GM18517 (cell line): ENCODE data around the gene TMEM63B.
"Not testable (repeated sequence)": the region's sequence is repeated elsewhere in the genome, so short reads cannot be mapped to it uniquely, and the experiment has no call there.

Source experiments
- ATAC-seq: cut with Tn5 transposase; IDR thresholded peaks from one replicate; pipeline ENCODE4 v1.9.1; 2021; ENCODE audit warnings: mild to moderate bottlenecking, moderate library complexity; ENCODE audit not compliant: unreplicated experiment

Gene TMEM63B

DNA sequence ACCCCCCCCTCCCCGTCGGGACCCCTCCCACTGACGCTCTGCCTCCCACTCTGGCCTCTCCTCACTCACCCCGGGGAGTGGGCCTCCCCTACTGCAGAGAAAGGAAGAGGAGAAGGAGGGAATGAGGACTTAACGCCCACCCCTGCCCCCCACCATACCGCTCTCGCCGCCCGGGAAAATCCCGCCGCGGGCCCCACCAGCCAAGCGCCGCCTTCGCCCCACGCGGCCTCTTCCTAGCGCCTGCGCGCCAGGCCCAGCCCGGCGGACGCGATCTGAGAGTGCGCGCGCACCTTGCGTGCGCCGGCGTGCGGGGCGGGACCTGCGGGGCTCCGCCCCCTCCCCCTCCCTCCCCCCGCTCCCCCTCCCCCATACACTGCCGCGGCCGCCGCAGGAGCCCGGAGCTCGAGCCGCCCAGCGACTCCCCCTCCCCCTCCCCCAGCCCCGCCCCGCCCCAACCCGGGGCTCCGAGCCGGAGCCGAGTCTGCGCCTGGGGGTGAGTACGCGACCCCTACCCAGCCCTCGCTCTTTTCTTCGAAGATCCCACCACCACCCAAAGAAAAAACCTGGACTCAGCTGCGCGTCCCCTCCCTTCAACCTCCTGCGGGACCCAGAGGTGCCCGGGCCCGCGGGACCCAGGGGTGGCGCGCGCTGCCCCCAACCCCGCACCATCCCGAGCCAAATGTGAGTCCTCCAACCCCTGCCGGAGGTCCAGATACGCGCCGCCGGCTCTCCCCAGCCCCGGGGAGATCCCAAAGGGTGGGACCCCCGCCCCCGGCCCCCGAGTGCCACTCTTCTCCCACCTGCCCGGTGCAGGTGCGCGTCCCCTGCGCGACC lies at the start of gene TMEM63B, which contains the start of gene MRPL14:
Gene TMEM63B, plus strand, starts transcription at position 369 of the 834 bp plus-strand sequence. CDS start 7,031 bp downstream, outside the sequence.
Gene MRPL14, minus strand, starts transcription at position 267 of the 834 bp plus-strand sequence. CDS start 10,841 bp downstream, outside the sequence.
- ATAC-seq = peak; percentile 56

DNA sequence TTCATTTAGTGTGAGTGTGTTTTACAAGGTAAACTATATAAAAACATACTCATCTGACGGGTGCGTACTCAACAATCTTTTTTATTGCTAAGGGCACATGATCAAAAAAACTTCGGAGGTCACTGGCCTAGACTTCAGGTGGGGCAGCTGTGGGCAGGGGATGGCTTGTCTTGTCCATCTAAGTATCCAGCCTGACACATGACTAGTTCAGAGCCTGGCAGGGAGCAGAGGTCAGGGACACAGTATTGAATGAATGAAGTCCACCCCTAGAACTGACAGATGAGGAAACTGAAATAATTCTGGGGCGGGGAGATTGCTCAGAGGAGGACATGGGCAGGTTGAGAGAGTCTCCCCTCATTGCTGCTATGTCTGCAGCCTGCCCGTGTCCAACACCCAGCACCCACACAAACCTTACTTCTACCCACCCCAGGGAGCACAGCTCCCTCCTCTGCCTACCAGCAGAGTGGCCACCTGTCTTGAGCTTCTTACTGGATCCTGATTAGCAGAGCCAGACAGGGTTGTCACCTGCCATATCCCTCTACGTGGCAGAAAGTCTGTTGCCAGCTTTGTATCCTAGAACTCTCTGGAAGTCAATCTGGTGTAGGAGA lies 49.0 kb upstream of the TMEM63B start:
- no peak for ATAC-seq

DNA sequence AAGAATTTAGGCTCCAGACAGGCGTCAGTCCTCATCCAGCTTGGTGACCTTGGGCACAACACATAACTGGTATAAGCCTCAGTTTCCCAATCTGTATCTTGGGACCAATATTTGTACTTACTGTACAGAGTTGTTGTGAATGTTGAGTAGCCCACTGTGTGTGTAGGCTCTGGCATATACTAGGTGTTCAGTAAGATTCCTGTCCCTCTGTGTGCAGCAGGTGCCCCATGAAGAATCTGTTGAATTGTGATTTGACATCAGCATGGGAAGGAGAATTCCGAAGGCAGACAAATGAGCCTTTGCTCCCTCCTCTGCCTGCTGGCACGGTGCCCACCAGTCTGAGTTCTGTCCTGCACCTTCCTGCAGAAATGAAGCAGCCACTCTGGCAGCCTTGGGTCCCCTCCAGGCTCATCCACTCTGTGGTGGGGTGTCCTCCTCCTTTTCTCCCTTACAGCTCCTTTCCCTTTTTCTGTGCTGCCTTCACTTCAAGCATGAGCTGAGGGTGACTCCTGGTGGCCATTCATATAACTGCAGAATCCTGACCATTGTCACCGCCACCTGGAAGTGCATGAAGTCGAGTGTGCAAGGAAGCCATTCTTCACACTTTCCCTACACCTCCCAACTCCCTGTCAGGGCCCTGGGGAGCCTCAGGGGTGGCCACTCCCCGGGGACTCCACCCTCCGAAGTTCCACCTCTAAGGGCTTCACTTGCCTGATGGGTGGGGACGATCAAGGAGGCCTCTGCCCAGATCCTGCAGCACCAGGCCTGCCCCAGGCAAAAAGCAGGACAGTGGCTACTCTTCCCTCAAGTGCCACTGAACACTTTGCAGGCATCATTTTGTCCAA lies 48.3 kb upstream of the TMEM63B start:
- no peak for ATAC-seq

DNA sequence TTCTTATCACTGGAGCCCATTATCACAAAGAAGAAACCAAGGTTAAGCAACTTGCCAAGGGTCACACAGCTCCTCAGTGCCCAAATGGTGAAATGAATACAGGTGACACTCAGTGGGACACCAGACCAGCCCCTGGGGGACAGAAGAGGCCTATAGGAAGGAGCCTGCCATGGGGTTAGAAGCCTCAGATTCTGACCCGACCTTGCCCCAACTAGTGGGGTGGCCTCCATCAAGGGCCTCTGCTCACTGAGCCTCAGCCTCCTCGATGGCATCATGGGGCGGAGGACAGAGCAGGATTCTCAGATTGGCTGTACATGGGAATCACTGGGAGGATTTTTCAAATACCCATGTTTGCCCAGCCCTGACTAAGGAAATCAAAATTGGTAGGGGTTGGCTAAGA lies 47.7 kb upstream of the TMEM63B start:
- ATAC-seq = no peak

DNA sequence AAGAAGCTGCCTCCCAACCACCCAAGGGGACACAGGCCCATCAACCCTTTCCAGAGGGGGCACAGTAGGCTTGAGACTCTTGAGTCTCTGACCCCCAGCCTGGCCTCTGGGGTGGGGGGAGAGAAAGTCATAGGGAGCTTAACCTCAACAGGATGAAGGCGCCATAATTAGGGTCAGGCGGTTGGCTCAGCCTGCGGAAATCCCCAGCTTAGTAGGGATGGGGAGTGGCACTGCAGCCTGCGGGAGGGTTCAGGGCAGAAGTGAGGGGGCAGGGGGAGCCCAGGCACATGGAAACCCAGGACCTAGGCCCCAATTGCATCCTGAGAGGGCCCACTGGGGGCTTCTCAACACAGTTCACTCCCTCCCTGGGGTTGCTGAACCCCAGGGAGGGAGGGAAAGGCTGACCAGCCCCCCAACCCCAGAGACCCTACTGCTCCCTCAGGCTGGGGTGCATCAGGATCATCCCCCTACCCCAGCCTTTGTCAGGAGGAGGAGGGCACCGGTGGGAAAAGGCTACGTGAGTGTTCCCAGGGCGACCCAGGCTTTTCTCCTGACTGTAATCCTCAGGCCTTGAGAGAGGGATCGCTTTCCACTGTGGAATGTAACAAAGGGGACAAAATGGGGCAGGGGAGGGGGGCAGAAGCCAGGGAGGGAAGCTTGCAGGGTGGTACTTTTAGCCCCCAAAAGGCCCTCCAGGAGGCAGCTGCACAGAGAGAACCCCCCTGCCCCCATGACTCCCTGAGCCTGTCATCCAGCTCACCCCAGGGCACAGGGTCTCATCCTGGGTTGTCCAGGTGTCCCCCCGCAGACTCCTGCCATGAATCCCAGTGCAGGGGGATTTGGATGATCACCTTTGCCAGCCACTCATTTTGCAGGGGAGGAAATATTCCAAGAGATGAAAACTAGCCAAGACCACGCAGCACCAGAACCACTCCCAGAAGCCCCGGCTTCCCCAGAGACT lies 46.5 kb upstream of the TMEM63B start:
- ATAC-seq = no peak

DNA sequence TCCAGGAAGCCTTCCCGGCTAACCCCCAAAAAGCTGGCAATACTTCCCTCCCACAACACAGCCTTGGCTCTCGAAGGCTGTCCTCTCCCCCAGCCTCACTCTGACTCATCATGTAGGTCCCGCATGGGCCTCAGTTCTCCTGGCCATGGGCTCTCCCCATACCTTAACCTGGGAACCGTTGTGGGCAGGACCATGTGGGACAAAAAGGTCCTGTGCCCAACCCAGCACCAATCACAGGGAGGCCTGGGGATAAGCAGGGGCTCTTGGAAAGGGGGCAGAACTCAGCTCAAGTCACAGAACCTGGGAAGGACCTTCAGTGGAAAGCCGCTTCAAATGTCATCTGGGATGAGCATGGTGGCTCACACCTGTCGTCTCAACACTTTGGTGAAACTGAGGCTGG lies 45.6 kb upstream of the TMEM63B start:
- no peak for ATAC-seq

DNA sequence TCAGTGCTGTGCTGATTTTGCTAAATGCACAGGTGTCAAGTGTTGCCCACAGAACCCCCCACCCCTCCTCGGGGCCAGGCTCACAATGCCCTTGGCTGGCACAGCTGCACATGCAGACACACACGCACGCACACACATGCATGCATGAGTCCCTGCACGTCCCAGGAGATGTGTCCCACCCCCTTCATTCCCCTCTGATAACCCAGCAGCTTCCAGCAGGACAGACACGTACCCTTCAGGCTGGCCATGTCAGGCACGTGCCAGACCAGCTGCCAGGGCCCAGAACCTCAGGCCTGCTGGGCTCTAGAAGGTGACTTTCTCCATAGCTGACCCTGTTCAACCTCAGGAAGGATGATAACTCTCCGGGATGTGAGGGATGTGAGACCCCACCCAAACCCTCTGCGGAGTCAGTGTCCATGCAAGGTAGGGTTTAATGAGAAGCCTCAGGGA lies 44.5 kb upstream of the TMEM63B start:
- ATAC-seq = no peak

DNA sequence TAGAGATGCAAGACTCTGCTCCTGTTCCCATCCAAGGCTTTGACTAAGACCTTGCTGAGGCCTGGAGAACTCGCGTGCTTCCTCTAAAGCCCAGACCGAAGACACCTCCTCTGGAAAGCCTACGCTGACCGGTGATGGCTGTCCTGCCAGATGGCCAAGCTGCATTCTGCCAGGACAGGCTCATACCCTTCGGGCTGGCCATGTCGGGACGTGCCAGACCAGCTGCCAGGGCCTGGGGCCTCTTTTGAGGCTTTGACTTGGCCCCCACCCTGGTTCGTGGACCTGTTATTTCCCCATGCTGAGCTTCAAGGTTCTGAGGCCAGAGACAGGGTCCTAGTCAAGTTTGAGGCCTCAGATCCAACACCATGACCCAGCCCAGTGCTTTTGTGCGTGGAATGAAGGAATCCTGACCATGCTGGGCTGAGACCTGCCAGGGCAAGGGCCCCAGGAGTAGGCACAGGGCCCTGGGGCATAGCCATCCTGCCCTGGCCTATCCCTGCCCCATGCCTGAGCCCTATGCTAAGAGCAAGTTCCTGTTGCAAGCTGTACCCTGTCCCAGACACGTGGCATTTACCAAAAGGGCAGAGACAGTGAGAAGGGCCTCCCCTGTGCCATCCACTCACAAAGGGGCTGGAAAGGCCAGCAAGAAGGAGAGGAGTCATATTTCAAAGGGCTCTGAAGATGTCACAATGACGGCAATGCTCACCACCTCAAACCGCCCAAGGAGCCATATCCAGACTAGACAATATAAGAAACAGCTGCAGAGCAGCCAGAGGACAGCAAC lies 42.9 kb upstream of the TMEM63B start:
- ATAC-seq = no peak

DNA sequence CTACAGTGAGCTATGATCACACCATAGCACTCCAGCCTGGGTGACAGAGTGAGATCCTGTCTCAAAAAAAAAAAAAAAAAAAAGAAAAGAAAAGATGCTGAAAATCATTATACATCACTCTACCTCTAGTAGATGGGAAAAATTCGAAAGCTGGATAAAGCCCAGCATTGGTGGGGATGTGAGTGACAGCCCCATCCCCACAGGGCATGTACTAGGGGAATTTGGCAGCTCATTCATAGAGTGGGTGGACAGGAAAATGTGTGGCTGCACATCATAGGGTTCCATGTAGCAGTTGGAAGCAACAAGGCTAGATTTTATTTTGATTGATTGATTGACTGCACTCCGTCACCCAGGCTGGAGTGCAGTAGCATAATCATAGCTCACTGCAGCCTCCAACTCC lies 42.1 kb upstream of the TMEM63B start:
- ATAC-seq = no peak

DNA sequence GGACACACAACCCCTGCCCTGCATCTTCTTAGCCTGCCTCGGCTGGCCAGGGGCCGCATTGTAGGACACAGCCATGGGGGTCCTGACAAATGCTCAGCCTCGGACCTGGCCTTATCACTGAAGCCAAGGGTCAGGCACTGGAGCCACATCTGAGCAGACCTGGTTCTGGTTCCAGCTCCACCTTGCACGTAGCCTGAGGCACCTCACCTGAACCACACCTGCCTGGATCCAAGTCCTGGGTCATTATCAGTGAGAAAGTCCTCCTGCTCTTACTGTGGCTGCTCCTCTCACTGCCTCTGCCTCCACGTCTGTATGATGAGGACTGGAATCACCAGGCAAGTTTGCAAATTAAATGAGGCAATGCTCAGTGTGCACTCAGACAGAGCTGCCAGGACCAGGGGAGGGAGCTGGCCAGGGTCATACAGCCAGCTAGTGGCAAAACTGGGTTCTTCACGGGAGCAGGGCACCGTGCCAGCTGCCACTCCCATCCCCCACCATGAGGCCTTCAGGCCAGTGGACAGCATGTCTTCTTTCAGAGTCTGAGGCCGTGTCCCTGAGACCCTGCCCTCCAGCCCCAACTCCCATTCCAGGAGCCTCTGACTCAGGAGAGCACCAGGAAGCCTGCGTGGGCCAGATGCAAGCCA lies 40.3 kb upstream of the TMEM63B start:
- no peak for ATAC-seq

DNA sequence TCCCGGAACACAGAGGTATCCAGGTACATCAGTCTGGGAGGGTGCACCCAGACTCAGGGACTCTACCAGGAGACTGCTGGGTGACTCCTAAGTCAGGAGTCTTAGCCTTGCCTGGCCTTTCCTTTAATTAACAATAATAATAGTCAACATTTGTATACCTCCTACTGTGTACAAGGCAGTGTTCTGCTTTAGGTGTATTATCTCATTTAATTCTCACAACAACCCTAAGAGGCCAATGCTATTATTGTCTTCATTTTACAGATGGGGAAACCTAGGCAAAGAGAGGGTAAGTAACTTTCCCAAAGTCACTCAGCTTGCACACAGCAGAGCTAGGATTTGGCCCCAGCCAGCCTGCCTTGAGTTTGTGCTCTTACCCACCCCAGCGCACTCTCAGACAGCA lies 39.7 kb upstream of the TMEM63B start:
- ATAC-seq = no peak

DNA sequence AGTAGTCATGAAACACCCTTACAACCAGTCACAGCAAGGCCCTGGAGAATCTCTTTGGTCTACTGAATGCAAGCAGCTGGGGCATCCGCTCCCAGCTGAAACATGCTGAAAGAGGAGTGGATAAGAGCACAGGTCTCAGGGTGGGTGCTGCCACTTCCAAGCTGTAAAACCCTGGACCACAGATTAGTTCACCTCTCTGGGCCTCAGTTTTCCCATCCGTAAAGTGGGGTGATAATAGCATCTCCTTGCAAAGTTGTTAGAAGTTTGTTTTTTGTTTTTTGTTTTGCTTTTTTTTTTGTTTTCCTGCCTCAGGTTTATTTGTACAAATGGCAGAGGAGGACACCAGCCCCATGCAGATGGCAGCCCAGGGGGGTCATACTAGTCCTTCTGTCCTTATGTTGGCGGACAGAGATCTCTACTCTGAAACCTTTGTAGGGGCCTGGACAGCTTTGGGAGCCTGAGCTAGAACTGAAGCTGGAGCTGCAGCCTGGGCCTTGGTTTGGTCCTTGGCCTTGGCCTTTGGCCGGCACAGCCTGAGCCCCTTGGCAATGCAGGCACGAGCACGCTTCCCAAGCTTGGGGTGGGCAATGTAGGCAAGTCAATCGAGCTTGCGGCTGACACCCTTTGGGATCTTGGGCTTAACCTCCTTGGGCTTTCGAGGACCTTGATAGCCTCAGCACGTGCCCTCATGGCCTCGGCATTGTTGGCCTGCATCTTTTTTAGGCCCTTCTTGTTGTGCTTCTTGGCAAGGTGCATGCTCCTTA lies 38.3 kb upstream of the TMEM63B start:
- no peak for ATAC-seq

DNA sequence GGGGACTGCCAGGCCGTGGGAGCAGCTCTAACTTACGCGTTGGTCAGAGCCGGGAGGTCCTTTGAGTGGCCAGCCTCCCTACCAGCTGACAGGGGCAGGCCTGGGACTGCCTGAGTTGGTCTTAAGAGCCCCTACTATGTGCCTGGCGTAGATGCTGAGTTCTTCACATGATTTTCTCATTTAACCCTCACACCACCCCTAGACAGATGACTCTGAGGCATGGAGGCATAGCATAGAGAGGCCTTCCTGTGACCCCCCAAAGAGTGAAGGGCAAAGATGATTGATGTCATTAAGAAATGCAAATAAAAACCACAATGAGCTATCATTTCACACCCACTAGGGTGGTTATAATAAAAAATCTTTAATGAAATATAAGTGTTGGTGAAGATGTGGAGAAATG lies 36.9 kb upstream of the TMEM63B start:
- no peak for ATAC-seq

DNA sequence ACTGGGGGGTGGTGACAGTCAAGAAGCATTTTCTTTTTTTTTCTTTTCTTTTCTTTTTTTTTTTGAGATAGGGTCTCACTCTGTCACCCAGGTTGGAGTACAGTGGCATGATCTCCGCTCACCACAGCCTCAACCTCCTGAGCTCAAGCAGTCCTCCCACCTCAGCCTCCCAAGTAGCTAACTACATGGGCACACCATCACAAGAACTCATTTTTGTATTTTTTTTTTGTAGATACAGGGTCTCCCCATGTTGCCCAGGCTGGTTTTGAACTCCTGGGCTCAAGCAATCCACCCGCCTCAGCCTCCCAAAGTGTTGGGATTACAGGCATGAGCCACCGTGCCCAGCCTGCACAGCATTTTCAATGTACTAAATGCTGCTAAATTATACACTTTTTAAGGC lies 36.0 kb upstream of the TMEM63B start:
- not testable (repeated sequence) for ATAC-seq

DNA sequence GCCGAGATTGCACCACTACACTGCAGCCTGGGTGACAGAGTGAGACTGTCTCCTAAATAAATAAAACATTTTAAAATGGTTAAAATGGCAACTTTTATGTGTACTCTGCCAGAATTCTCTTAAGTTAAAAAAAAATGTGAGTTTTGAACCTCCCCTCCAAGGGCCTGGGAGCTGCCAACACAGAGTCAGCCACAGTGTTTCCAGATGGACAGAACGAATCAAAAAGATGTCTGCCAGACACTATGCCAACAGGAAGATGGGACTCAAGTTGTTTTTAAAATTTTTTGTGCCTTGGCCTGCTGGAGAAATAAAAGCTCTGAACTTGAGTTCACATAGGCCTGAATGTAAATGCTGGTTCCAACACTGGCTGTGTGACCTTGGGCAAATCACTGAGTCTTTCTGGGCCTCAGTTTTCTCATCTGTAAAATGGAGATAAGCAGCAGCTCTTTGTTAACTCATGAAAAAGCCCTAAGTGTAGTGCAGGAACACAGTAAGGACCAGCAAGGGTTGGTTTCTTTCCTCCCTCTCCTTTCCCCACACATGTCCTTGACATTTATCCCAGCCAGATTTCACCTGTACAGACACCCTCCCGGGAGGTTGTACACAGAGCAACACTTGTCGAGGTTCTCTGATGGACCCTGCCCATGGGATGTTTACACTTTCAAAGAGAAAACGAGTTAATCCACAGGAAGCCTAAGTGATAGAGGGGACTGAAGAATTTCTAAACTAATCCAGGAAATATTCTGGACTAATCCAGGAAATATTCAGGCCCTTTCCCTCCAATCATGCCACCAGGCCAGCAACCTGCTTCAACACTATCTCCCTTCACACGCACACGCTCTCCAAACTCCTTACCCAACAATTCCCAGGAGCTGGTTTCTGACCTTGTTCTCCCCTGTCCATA lies 35.1 kb upstream of the TMEM63B start:
- no peak for ATAC-seq

DNA sequence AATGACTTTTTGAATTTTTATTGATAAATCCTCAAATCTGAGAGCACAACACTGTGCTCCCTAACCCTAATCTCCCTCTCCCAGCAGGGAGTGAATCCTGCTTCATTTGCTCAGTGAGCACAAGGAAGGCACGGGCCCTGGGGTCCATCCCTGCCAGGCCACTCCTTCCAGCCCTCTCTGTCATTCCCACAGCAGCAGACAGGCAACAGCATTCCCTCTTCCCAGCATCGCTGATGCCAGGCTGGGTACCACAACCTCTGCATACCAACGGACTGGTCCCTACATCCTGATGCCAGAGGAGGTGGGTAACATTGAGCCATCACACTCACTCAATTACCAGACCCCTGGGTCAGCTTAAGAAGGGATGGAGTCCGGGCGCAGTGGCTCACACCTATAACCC lies 34.3 kb upstream of the TMEM63B start:
- ATAC-seq = no peak

DNA sequence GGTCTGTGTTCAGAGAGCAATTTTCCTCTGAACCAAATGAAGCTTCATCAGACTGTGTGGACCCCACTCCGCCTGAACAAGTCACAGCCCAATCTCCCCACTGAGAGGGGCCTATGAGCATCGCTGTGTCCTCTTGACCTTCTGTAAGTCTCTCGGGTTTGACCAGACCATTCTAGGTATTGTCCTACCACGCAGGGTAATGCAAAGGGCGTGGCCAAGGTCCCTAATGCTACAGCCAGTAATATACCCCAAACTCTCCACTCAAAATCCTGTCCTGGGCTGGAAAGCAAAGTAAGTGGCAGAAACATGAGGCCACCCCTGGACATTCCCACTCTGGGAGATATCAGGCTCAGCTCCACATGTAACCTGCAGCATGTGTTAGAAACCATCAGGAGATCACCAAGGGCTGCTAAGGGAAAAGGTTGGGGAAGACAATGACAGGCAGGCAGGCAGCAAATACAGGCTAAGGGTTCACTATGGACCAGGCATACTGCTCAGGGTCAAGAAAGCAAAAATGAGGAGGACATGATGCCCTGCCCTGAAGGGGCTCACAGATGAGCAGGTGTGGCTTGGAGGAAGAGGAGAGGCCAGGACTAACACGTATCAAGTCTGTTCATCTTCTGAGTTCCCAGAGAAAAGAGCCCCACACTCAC lies 33.5 kb upstream of the TMEM63B start:
- ATAC-seq = no peak
